HCT116 (cell line): ENCODE results near the gene GLDC. TPM values are rescaled to one million over a fixed set of nuclear protein-coding genes. Genes with fewer than 3 reads are reported as not detected.

ENCODE experiments used
- ATAC-seq: fragments of 200-7000 bp; cut with Tn5 transposase; 2 replicates; pipeline ENCODE4 v1.9.1; 2020; ENCODE audit warnings: mild to moderate bottlenecking, moderate library complexity
- BruUV-seq: library from RNA; stranded (reverse); fragments of 400-500 nt; replicated peaks from 2 replicates; lab custom pipeline; 2021; lab: Mats Ljungman, UMichigan
- CTCF ChIA-PET: fragments of 300-600 bp; sonication (Branson Sonifier 250); formaldehyde crosslinking; loops from one replicate; lab custom pipeline; 2021; ENCODE audit warnings: antibody characterized with exemption; lab: Charles Lee
- POLR2A ChIA-PET: fragments of 300-600, 350-600 bp; sonication (Branson Sonifier 250); formaldehyde crosslinking; loops from one replicate; lab custom pipeline; 2021; ENCODE audit warnings: antibody characterized with exemption; lab: Charles Lee
- RAD21 ChIA-PET, 2 experiments: fragments of 300-600 bp; sonication (Branson Sonifier 250); formaldehyde crosslinking; loops; one replicate each; lab custom pipeline; 2023; ENCODE audit warnings: low total read pairs in 2 of 2; ENCODE audit not compliant: uncharacterized antibody in 2 of 2, unreplicated experiment in 2 of 2, low non-redundant PET in 1 of 2; lab: Charles Lee
- DNase-seq: peaks from one replicate; pipeline ENCODE4 v3.0.0-alpha.2; 2010; ENCODE audit warnings: low read depth, low spot score
- H2AFZ ChIP-seq: fragments of 200-600 bp; shearing (Covaris generic), sonication (generic); 2 replicates; pipeline ENCODE4 v1.6.1; 2017; ENCODE audit warnings: low read depth, mixed run types, mixed read lengths, antibody characterized with exemption, low read length; ENCODE audit not compliant: poor library complexity, severe bottlenecking
- H3K27ac ChIP-seq: 2 replicates; pipeline ENCODE4 v1.5.1; 2012; ENCODE audit warnings: low read depth, low read length
- H3K27me3 ChIP-seq: fragments of 200-600 bp; sonication (generic); 2 replicates; pipeline ENCODE4 v1.6.1; 2016; ENCODE audit warnings: mixed run types, low read length, mixed read lengths; ENCODE audit not compliant: insufficient read depth
- H3K36me3 ChIP-seq, 2 experiments: fragments of 200-500 bp in 1 of 2; fragments of 200-600 bp in 1 of 2; sonication (Bioruptor generic) in 1 of 2; sonication (generic) in 1 of 2; 2 replicates each; pipeline versions ENCODE4 v1.5.1 to v1.6.1; 2014 to 2016; ENCODE audit warnings: low read length in 2 of 2, inconsistent platforms in 1 of 2, mixed read lengths in 1 of 2, mixed run types in 1 of 2; ENCODE audit not compliant: insufficient read depth in 2 of 2, control insufficient read depth in 1 of 2
- H3K4me1 ChIP-seq, 2 experiments: fragments of 200-600 bp in 1 of 2; sonication (generic) in 1 of 2; 2 replicates each; pipeline versions ENCODE4 v1.5.1 to v1.6.1; 2012 to 2017; ENCODE audit warnings: low read length in 2 of 2, inconsistent platforms in 1 of 2, mild to moderate bottlenecking in 1 of 2, mixed read lengths in 1 of 2, mixed run types in 1 of 2, moderate library complexity in 1 of 2; ENCODE audit not compliant: insufficient read depth in 2 of 2, control insufficient read depth in 1 of 2
- H3K4me2 ChIP-seq: fragments of 200-600 bp; sonication (generic); 2 replicates; pipeline ENCODE4 v1.6.1; 2017; ENCODE audit warnings: mixed run types, low read length, mixed read lengths
- H3K4me3 ChIP-seq, 2 experiments: fragments of 200-600 bp in 1 of 2; sonication (generic) in 1 of 2; replicated peaks in 1 of 2; 2 replicates each; pipeline ENCODE4 v1.5.1; 2011 to 2016; ENCODE audit warnings: low read length in 2 of 2, control low read depth in 1 of 2, low read depth in 1 of 2, mild to moderate bottlenecking in 1 of 2, mixed read lengths in 1 of 2, mixed run types in 1 of 2
- H3K79me2 ChIP-seq: fragments of 200-600 bp; sonication (generic); 2 replicates; pipeline ENCODE4 v1.6.1; 2017; ENCODE audit warnings: mild to moderate bottlenecking, mixed run types, low read length, moderate library complexity, mixed read lengths; ENCODE audit not compliant: insufficient read depth
- H3K9ac ChIP-seq: fragments of 200-600 bp; sonication (generic); 2 replicates; pipeline ENCODE4 v1.6.1; 2016; ENCODE audit warnings: low read length, mixed read lengths
- H3K9me2 ChIP-seq: fragments of 200-600 bp; sonication (generic), shearing (Covaris generic); 2 replicates; pipeline ENCODE4 v1.6.1; 2017; ENCODE audit warnings: mixed run types, mild to moderate bottlenecking, moderate library complexity; ENCODE audit not compliant: insufficient read depth
- H3K9me3 ChIP-seq, 2 experiments: fragments of 200-500 bp in 1 of 2; fragments of 200-600 bp in 1 of 2; sonication (Bioruptor generic) in 1 of 2; sonication (generic) in 1 of 2; 2 replicates each; pipeline ENCODE4 v1.6.1; 2014 to 2017; ENCODE audit warnings: low read length in 2 of 2, mixed read lengths in 2 of 2, inconsistent platforms in 1 of 2, low read depth in 1 of 2, mild to moderate bottlenecking in 1 of 2, mixed run types in 1 of 2, moderate library complexity in 1 of 2; ENCODE audit not compliant: control insufficient read depth in 1 of 2, insufficient read depth in 1 of 2
- H4K20me1 ChIP-seq: fragments of 200-600 bp; sonication (generic), shearing (Covaris generic); 2 replicates; pipeline ENCODE4 v1.6.1; 2017; ENCODE audit warnings: mixed run types, mild to moderate bottlenecking, moderate library complexity; ENCODE audit not compliant: insufficient read depth
- ATF3 ChIP-seq: IDR thresholded peaks from 2 replicates; pipeline ENCODE4 v1.6.1; 2012
- CBX3 ChIP-seq: IDR thresholded peaks from 2 replicates; pipeline ENCODE4 v1.6.1; 2012; ENCODE audit warnings: low read depth
- CEBPB ChIP-seq: IDR thresholded peaks from 2 replicates; pipeline ENCODE4 v1.6.1; 2012; ENCODE audit warnings: low read depth
- CTCF ChIP-seq, 3 experiments: fragments of 200-600 bp in 1 of 3; sonication (generic) in 1 of 3; IDR thresholded peaks in 2 of 3; conservative IDR thresholded peaks in 1 of 3; 2 replicates each; pipeline ENCODE4 v1.5.1; 2012 to 2017; ENCODE audit warnings: low read depth in 2 of 3, low read length in 2 of 3, antibody characterized with exemption in 1 of 3, borderline replicate concordance in 1 of 3, control low read depth in 1 of 3, mild to moderate bottlenecking in 1 of 3, mixed read lengths in 1 of 3, mixed run types in 1 of 3, moderate library complexity in 1 of 3; ENCODE audit not compliant: insufficient read depth in 1 of 3
- EGR1 ChIP-seq: IDR thresholded peaks from 2 replicates; pipeline ENCODE4 v1.6.1; 2012; ENCODE audit warnings: low read depth
- ELF1 ChIP-seq: IDR thresholded peaks from 2 replicates; pipeline ENCODE4 v1.6.1; 2012; ENCODE audit warnings: low read depth, borderline replicate concordance
- EZH2 ChIP-seq: fragments of 200-600 bp; sonication (generic); IDR thresholded peaks from 2 replicates; pipeline ENCODE4 v1.6.1; 2017; ENCODE audit warnings: antibody characterized with exemption, mixed run types
- EZH2phosphoT487 ChIP-seq: fragments of 200-600 bp; IDR thresholded peaks from 2 replicates; pipeline ENCODE4 v1.6.1; 2018; ENCODE audit warnings: antibody characterized with exemption, borderline replicate concordance
- FOSL1 ChIP-seq: IDR thresholded peaks from 2 replicates; pipeline ENCODE4 v1.6.1; 2012; ENCODE audit warnings: low read depth
- JUND ChIP-seq: IDR thresholded peaks from 2 replicates; pipeline ENCODE4 v1.6.1; 2012
- MAX ChIP-seq: IDR thresholded peaks from 2 replicates; pipeline ENCODE4 v1.6.1; 2012
- POLR2AphosphoS5 ChIP-seq: IDR thresholded peaks from 2 replicates; pipeline ENCODE4 v1.6.1; 2011; ENCODE audit warnings: mild to moderate bottlenecking, low read depth, low read length, moderate library complexity
- REST ChIP-seq: IDR thresholded peaks from 2 replicates; pipeline ENCODE4 v1.6.1; 2012; ENCODE audit warnings: low read depth
- SP1 ChIP-seq: IDR thresholded peaks from 2 replicates; pipeline ENCODE4 v1.6.1; 2012; ENCODE audit warnings: low read depth
- SRF ChIP-seq: IDR thresholded peaks from 2 replicates; pipeline ENCODE4 v1.6.1; 2012; ENCODE audit warnings: low read depth
- TCF7L2 ChIP-seq: IDR thresholded peaks from 2 replicates; pipeline ENCODE4 v1.7.0; 2011; ENCODE audit warnings: borderline replicate concordance, inconsistent platforms; ENCODE audit not compliant: insufficient read depth, insufficient read length; ENCODE audit errors: extremely low read depth
- YY1 ChIP-seq: IDR thresholded peaks from 2 replicates; pipeline ENCODE4 v1.6.1; 2011; ENCODE audit warnings: low read length, low read depth, moderate library complexity, mild to moderate bottlenecking; ENCODE audit not compliant: insufficient replicate concordance; ENCODE audit errors: extremely low read depth
- ZBTB33 ChIP-seq: IDR thresholded peaks from 2 replicates; pipeline ENCODE4 v1.6.1; 2011; ENCODE audit warnings: mild to moderate bottlenecking, low read length, moderate library complexity; ENCODE audit not compliant: insufficient replicate concordance; ENCODE audit errors: extremely low read depth
- ZFX ChIP-seq: fragments of 450-650 bp; IDR thresholded peaks from 2 replicates; pipeline ENCODE4 v1.6.1; 2017
- ZNF274 ChIP-seq: fragments of 200-500 bp; sonication (Bioruptor generic); IDR thresholded peaks from 2 replicates; pipeline ENCODE4 v1.6.1; 2014; ENCODE audit warnings: mild to moderate bottlenecking, low read depth, low read length, inconsistent platforms
- intact Hi-C: fragments of 100-400 bp; cut with micrococcal nuclease; formaldehyde crosslinking; loops from 2 replicates; pipeline ENCODE4 v1.10.0; 2022
- total RNA-seq: library from RNA; stranded (reverse); gene quantifications from one replicate; pipeline ENCODE4 v1.2.1, GENCODE V29; 2021; ENCODE audit not compliant: unreplicated experiment

Gene GLDC
- total RNA-seq, 1 experiment from 2014 or later = 4.9 TPM

GRCh38 chr9:6660512-6660911 lies 15.0 kb upstream of the GLDC start:
- no peaks in the 10 kb centered on the region for H3K36me3 ChIP-seq
- ChIA-PET CTCF (no interaction called here), POLR2A (no interaction called here), RAD21 (interaction anchor here in 1 of 2 experiments (0.7 kb wide), 1 partner anchor 70 kb away, joined by 3 read pairs; no protein-coding TSS in a partner anchor)
- no peaks in the 10 kb centered on the region for H4K20me1 ChIP-seq
- no peaks in the 10 kb centered on the region for H3K9me2 ChIP-seq
- intact Hi-C loops = no loop called here
- no peaks in the 10 kb centered on the region for H3K79me2 ChIP-seq
- H2AFZ ChIP-seq = no peak overlapping the region
- no peak for ATAC-seq
- H3K27ac ChIP-seq = no peak overlapping the region
- H3K4me1 ChIP-seq = peaks cover 0 to 9% of the 10 kb centered on the region in 2 experiments; a peak in 1 of 4 replicates
- DNase-seq = no peak
- no peak overlapping the region for H3K4me3 ChIP-seq
- H3K9me3 ChIP-seq = no peaks in the 10 kb centered on the region
- BruUV-seq = no TSS peak
- no peaks in the 10 kb centered on the region for H3K27me3 ChIP-seq
- H3K4me2 ChIP-seq = no peak overlapping the region
- no peak for TF ChIP-seq ELF1
- TF ChIP-seq JUND = no peak
- TF ChIP-seq ZNF274 = no peak
- no peak for TF ChIP-seq ZFX
- TF ChIP-seq POLR2AphosphoS5 = no peak
- no peak for TF ChIP-seq EZH2phosphoT487
- no peak for TF ChIP-seq EGR1
- no peak for TF ChIP-seq SRF
- no peak for TF ChIP-seq TCF7L2
- no peak for TF ChIP-seq EZH2
- no peak for TF ChIP-seq SP1
- TF ChIP-seq REST = no peak
- TF ChIP-seq MAX = no peak
- TF ChIP-seq FOSL1 = no peak
- no peak for TF ChIP-seq CEBPB
- no peak for TF ChIP-seq CBX3
- no peak for TF ChIP-seq ATF3
- no peak for TF ChIP-seq CTCF (IDR thresholded peaks at IDR 0.05 in 2 of 3, conservative IDR thresholded peaks at IDR 0.05 in 1 of 3; ENCODE audit: borderline replicate concordance in 1 of 3, insufficient read depth in 1 of 3, low read depth in 2 of 3, low read length in 2 of 3)
- TF ChIP-seq ZBTB33 = no peak
- TF ChIP-seq YY1 = no peak
- H3K9ac ChIP-seq = no peak overlapping the region
